ENCODE data around the gene MYPOP. TPM values are rescaled to one million over a fixed set of nuclear protein-coding genes. Genes with fewer than 3 reads are reported as not detected.

Gene MYPOP
- total and polyA plus RNA-seq, 2 of the 13 experiments (the other 11 are each of a cell fraction or from before 2014, with no cell fraction given): 2.3 to 2.7 TPM

- TF ChIP-seq FOXM1 (CRISPR knock-in tag; IDR thresholded peaks at IDR 0.05) (no peak), HNF4A (CRISPR knock-in tag; IDR thresholded peaks at IDR 0.05) (no peak), PHB2 (IDR thresholded peaks at IDR 0.05; ENCODE audit: partially characterized antibody) (no peak), MED1 (CRISPR knock-in tag; IDR thresholded peaks at IDR 0.05) (peak; percentile 25), ZNF142 (CRISPR knock-in tag; IDR thresholded peaks at IDR 0.05) (no peak), DPF2 (CRISPR knock-in tag; IDR thresholded peaks at IDR 0.05; ENCODE audit: borderline replicate concordance, low read depth) (no peak), FOXC1 (CRISPR knock-in tag; IDR thresholded peaks at IDR 0.05; ENCODE audit: borderline replicate concordance) (peak; percentile 92), FOXK1 (CRISPR knock-in tag; IDR thresholded peaks at IDR 0.05; ENCODE audit: borderline replicate concordance, low read depth) (no peak; the same call in 1 of the 2 replicates), POLR2A (IDR thresholded peaks at IDR 0.05; ENCODE audit: insufficient read depth in 1 of 2, low read depth in 2 of 2, low read length in 2 of 2) (peak in 1 of 2 experiments; percentile 59; a peak in 3 of 4 replicates), SUZ12 (IDR thresholded peaks at IDR 0.05; ENCODE audit: low read depth, low read length) (peak; percentile 95), DMTF1 (CRISPR knock-in tag; IDR thresholded peaks at IDR 0.05) (no peak), MEF2D (CRISPR knock-in tag; IDR thresholded peaks at IDR 0.05) (peak; percentile 52; the same call in 1 of the 2 replicates), KLF9 (CRISPR knock-in tag; IDR thresholded peaks at IDR 0.05; ENCODE audit: low read depth) (peak; percentile 69; the same call in 1 of the 2 replicates), ADNP (CRISPR knock-in tag; IDR thresholded peaks at IDR 0.05) (no peak), ZNF746 (CRISPR knock-in tag; IDR thresholded peaks at IDR 0.05) (no peak; the same call in none of the 2 replicates), HNRNPL (IDR thresholded peaks at IDR 0.05; ENCODE audit: low read depth, low read length) (peak; percentile 26; the same call in 1 of the 2 replicates)
- TF ChIP-seq, protein P1, sequence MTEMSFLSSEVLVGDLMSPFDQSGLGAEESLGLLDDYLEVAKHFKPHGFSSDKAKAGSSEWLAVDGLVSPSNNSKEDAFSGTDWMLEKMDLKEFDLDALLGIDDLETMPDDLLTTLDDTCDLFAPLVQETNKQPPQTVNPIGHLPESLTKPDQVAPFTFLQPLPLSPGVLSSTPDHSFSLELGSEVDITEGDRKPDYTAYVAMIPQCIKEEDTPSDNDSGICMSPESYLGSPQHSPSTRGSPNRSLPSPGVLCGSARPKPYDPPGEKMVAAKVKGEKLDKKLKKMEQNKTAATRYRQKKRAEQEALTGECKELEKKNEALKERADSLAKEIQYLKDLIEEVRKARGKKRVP (CRISPR knock-in tag; IDR thresholded peaks at IDR 0.05): no peak; a peak in 1 of 4 replicates
- TF ChIP-seq, protein P2, sequence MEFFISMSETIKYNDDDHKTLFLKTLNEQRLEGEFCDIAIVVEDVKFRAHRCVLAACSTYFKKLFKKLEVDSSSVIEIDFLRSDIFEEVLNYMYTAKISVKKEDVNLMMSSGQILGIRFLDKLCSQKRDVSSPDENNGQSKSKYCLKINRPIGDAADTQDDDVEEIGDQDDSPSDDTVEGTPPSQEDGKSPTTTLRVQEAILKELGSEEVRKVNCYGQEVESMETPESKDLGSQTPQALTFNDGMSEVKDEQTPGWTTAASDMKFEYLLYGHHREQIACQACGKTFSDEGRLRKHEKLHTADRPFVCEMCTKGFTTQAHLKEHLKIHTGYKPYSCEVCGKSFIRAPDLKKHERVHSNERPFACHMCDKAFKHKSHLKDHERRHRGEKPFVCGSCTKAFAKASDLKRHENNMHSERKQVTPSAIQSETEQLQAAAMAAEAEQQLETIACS (CRISPR knock-in tag; IDR thresholded peaks at IDR 0.05): no peak
- TF ChIP-seq, protein P3, sequence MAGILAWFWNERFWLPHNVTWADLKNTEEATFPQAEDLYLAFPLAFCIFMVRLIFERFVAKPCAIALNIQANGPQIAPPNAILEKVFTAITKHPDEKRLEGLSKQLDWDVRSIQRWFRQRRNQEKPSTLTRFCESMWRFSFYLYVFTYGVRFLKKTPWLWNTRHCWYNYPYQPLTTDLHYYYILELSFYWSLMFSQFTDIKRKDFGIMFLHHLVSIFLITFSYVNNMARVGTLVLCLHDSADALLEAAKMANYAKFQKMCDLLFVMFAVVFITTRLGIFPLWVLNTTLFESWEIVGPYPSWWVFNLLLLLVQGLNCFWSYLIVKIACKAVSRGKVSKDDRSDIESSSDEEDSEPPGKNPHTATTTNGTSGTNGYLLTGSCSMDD (CRISPR knock-in tag; IDR thresholded peaks at IDR 0.05): no peak
Measured at GRCh38 chr19:45862564-45863334, 39.7 kb downstream of the MYPOP start, which contains the start of gene SYMPK (continued).
